NCI-H146 treated with DMSO at 0.1 percent for 48 hours (cell line): ENCODE measurements around the gene FKBP6.
"Not testable (repeated sequence)": the region's sequence is repeated elsewhere in the genome, so short reads cannot be mapped to it uniquely, and the experiment has no call there.

Experiments
- DNase-seq: peaks from one replicate; lab custom pipeline; 2025; ENCODE audit not compliant: unreplicated experiment; lab: John Stamatoyannopoulos, UW

The FKBP6 gene

GRCh38 chr7:73354821-73355220 lies 26.9 kb downstream of the FKBP6 start:
- no peak for DNase-seq

DNA sequence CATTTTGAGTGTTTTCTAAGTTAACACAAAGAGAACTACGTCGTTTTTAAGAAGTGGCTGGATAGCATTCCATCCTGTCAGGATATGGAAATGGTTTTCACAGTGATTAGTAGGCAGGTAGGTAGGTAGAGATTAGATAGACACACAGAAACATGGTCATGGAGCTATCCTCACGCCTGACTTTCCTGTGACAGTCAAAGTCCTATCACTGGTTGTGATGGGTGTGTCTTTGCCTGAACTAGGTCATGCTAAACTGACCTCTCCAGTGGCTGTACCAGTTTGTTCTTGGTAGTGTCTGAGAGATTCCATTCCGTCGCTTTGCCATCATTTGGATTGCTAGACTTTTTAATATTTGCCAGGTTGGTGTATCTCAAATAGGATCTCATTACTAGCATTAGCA lies 28.2 kb downstream of the FKBP6 start:
- no peak for DNase-seq

- no peak for DNase-seq
Observed at GRCh38 chr7:73358590-73359275, 30.8 kb downstream of the FKBP6 start.

GRCh38 chr7:73359306-73359705 lies 31.3 kb downstream of the FKBP6 start:
- DNase-seq: no peak

- no peak for DNase-seq
Observed at GRCh38 chr7:73359746-73360375, 31.9 kb downstream of the FKBP6 start.

- not testable (repeated sequence) for DNase-seq
Observed at GRCh38 chr7:73360590-73360989, 32.6 kb downstream of the FKBP6 start.

- DNase-seq: no peak
Observed at GRCh38 chr7:73363225-73364005, 35.5 kb downstream of the FKBP6 start.

GRCh38 chr7:73364006-73364728 lies 36.2 kb downstream of the FKBP6 start:
- no peak for DNase-seq

GRCh38 chr7:73366127-73366526 lies 38.2 kb downstream of the FKBP6 start:
- no peak for DNase-seq

GRCh38 chr7:73366990-73367389 lies 39.0 kb downstream of the FKBP6 start:
- no peak for DNase-seq

- no peak for DNase-seq
Observed at GRCh38 chr7:73369009-73369408, 41.0 kb downstream of the FKBP6 start.

- no peak for DNase-seq
Observed at GRCh38 chr7:73369622-73370021, 41.7 kb downstream of the FKBP6 start.

- no peak for DNase-seq
Observed at GRCh38 chr7:73373741-73374140, 45.8 kb downstream of the FKBP6 start.

GRCh38 chr7:73376262-73376661 lies 48.3 kb downstream of the FKBP6 start:
- DNase-seq: not testable (repeated sequence)

DNA sequence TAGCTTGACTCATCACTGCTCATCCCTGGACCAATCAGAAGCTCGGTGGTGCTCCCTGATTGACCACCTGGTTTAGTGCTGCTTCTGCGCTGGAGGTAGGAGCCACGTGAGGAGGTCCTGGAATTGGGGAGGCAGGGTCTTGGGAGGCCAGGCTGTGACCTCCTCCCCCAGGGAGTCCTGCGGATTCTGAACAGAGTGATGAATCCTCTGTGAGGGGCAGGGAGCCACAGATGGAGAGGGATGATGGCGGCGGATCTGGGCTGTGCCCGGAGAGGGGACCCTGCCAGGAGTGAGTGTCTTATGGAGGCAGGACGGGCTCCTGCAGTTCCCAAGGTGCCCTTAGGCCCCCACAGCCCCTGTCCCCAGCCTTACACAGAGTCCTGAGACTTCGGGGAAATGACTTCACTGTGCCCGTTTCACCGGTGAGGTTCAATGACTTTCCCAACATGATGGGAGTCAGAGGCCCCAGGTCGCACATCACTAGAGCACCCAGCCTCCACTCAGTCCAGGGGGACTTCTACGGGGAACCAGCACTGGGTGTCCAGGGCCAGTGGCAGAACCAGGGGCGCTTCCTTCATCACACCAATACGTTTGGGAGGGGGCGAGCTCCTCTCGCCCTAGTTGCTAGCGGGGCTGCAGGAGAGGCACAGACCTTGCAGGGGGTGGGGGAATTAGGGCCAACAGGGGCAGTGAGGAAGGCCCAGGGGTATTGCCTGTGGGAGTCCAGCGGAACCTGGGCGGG lies 48.9 kb downstream of the FKBP6 start:
- no peak for DNase-seq

- DNase-seq: not testable (repeated sequence)
Observed at GRCh38 chr7:73377413-73378200, 49.6 kb downstream of the FKBP6 start.

- no peak for DNase-seq
Observed at GRCh38 chr7:73382934-73383503, 55.1 kb downstream of the FKBP6 start.

DNA sequence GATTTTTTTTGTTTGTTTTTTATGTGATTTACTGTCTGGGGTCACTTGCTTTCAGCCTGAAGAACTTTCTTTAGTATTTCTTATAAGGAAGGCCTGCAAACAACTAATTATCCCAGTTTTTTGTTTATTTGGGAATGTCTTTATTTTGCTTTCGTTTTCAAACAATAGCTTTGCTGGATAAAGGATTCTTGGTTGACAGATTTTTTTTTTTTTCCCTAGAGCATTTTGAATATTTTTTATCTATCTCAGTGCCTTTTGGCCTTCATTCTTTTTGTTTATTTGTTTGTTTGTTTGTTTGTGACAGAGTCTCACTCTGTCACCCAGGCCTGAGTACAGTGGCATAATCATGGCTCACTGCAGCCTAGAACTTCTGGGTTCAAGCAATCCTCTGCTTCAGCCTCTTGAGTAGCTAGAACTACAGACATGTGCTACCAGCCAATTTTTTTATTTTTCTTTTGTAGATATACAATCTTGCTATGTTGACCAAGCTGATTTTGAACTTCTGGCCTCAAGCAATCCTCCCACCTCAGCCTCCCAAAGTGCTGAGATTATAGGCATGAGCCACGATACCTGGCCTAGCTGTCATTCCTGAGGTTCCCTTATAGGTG lies 59.4 kb downstream of the FKBP6 start:
- DNase-seq: no peak

DNA sequence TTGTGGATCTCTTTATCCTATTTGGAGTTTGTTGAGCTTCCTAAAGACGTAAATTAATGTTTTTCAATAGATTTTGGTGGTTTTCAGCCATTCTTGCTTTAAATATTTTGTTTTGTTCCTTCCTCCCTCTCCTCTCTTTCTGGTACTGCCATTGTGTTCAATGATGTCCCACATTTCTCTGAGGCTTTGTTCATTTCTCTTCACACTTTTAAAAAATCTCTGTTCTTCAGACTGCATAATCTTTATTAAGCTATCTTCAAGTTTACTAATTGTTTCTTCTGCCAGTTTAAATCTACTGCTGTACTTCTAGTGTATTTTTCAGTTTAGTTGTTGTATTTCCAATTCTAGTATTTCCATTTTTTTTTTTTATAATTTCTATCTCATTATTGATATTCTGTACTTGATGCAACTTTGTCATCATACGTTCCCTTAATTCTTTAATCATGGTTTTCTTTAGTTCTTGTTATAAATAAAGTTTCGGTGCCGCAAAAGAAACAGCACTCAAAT lies 60.0 kb downstream of the FKBP6 start:
- no peak for DNase-seq
